MCF 10A (cell line): ENCODE data around the gene ZNF283. TPM values are rescaled to one million over a fixed set of nuclear protein-coding genes. Genes with fewer than 3 reads are reported as not detected.

Experiments used
- BruUV-seq: library from RNA; stranded (reverse); fragments of 400-500 nt; replicated peaks from 2 replicates; lab custom pipeline; 2021; lab: Mats Ljungman, UMichigan
- CTCF ChIA-PET: fragments of 300-600 bp; sonication (Branson Sonifier 250); formaldehyde crosslinking; extraction: SDS; loops from one replicate; lab custom pipeline; 2021; ENCODE audit warnings: antibody characterized with exemption, inconsistent platforms; lab: Yijun Ruan, JAX
- POLR2A ChIA-PET: fragments of 300-600, 350-650 bp; sonication (Branson Sonifier 250); formaldehyde crosslinking; extraction: SDS; loops from one replicate; lab custom pipeline; 2020; ENCODE audit warnings: antibody characterized with exemption, inconsistent platforms; lab: Yijun Ruan, JAX
- DNase-seq: peaks from one replicate; pipeline ENCODE4 v3.0.0-alpha.2; 2018; ENCODE audit not compliant: unreplicated experiment
- H3K27ac Mint-ChIP-seq: one replicate; pipeline ENCODE4 v1.8.0; 2022; ENCODE audit warnings: mild to moderate bottlenecking, low read depth, mixed read lengths; ENCODE audit not compliant: unreplicated experiment
- H3K27me3 Mint-ChIP-seq: one replicate; pipeline ENCODE4 v1.8.0; 2022; ENCODE audit warnings: mixed read lengths; ENCODE audit not compliant: insufficient read depth, unreplicated experiment
- H3K36me3 Mint-ChIP-seq: one replicate; pipeline ENCODE4 v1.8.0; 2022; ENCODE audit warnings: mild to moderate bottlenecking, moderate library complexity, mixed read lengths; ENCODE audit not compliant: insufficient read depth, unreplicated experiment
- H3K4me1 Mint-ChIP-seq: one replicate; pipeline ENCODE4 v1.8.0; 2022; ENCODE audit warnings: mixed read lengths; ENCODE audit not compliant: insufficient read depth, unreplicated experiment
- H3K4me3 Mint-ChIP-seq: one replicate; pipeline ENCODE4 v1.8.0; 2022; ENCODE audit warnings: mild to moderate bottlenecking, moderate library complexity, mixed read lengths; ENCODE audit not compliant: unreplicated experiment
- H3K9me3 Mint-ChIP-seq: one replicate; pipeline ENCODE4 v1.8.0; 2022; ENCODE audit warnings: mixed read lengths; ENCODE audit not compliant: unreplicated experiment
- CTCF ChIP-seq: fragments of 200-600 bp; IDR thresholded peaks from one replicate; pipeline ENCODE4 v1.8.0; 2022; ENCODE audit warnings: antibody characterized with exemption, mild to moderate bottlenecking; ENCODE audit not compliant: unreplicated experiment
- intact Hi-C: fragments of 100-400 bp; cut with micrococcal nuclease; formaldehyde crosslinking; loops from 2 replicates; pipeline ENCODE4 v1.14.1; 2022
- total RNA-seq: library from RNA; stranded (reverse); gene quantifications from 2 replicates; pipeline ENCODE4 v1.2.3, GENCODE V29; 2022

The ZNF283 gene
- total RNA-seq, 1 experiment from 2014 or later, result 15.4 TPM

- Mint-ChIP-seq H3K4me3 (peak overlapping the region; percentile 86), H3K4me1 (peaks cover 77% of the 10 kb centered on the region), H3K27ac (peak overlapping the region; percentile 94), H3K27me3 (no peaks in the 10 kb centered on the region), H3K9me3 (no peaks in the 10 kb centered on the region), H3K36me3 (peaks cover 14% of the 10 kb centered on the region)
- peak; percentile 67 for DNase-seq
- ChIA-PET CTCF (interaction anchor here (0.6 to 5.9 kb wide), 11 partner anchors 12 to 502 kb away, joined by 3 to 71 read pairs (median 4); partner anchors contain the start of gene SMG9), POLR2A (interaction anchor here (0.6 to 11.0 kb wide), 7 partner anchors 21 to 1297 kb away, joined by 3 to 409 read pairs (median 4); partner anchors contain the start of genes IRGQ and SMG9)
- peak; percentile 32 for TF ChIP-seq CTCF
- no TSS peak for BruUV-seq
- intact Hi-C loops, result loop anchor here (1.0 to 5.0 kb wide), 2 partner anchors 26 to 183 kb away; partner anchors contain the start of genes IRGQ, SMG9 and ZNF576
These were observed 47.3 kb upstream of the ZNF283 start for GRCh38 chr19:43779820-43780219.

GRCh38 chr19:43780706-43781525, 46.2 kb upstream of the ZNF283 start, which contains the start of gene KCNN4:
TSS of gene KCNN4 (minus strand) at chr19:43780973. CDS start at chr19:43780861, 112 bp downstream.
- Mint-ChIP-seq H3K27ac (peak within 1 kb of the TSS; percentile 94), H3K27me3 (no peaks in the 10 kb centered on the region), H3K36me3 (peaks cover 10% of the 10 kb centered on the region), H3K9me3 (no peaks in the 10 kb centered on the region), H3K4me1 (peaks cover 88% of the 10 kb centered on the region), H3K4me3 (peak within 1 kb of the TSS; percentile 86)
- TF ChIP-seq CTCF, result no peak
- ChIA-PET POLR2A (interaction anchor here (0.5 to 11.0 kb wide), 9 partner anchors 10 to 1043 kb away, joined by 3 to 409 read pairs (median 4); partner anchors contain the start of genes PLAUR and SMG9), CTCF (interaction anchor here (0.7 to 5.9 kb wide), 9 partner anchors 13 to 226 kb away, joined by 3 to 71 read pairs (median 5); partner anchors contain the start of gene SMG9)
- intact Hi-C loops, result loop anchor here (1.0 to 5.0 kb wide), 2 partner anchors 27 to 184 kb away; partner anchors contain the start of genes IRGQ, SMG9 and ZNF576
- no TSS peak for BruUV-seq
- DNase-seq, result peak; percentile 78

- DNase-seq, result peak; percentile 44
- Mint-ChIP-seq H3K27me3 (no peaks in the 10 kb centered on the region), H3K27ac (peak overlapping the region; percentile 94), H3K4me3 (peak overlapping the region; percentile 86), H3K36me3 (peaks cover 4% of the 10 kb centered on the region), H3K4me1 (peaks cover 85% of the 10 kb centered on the region), H3K9me3 (no peaks in the 10 kb centered on the region)
- intact Hi-C loops, result loop anchor here (5.0 kb wide), 1 partner anchor 184 kb away; the partner anchor contains the start of genes IRGQ and ZNF576
- POLR2A ChIA-PET, result interaction anchor here (2.2 to 11.0 kb wide), 3 partner anchors 23 to 113 kb away, joined by 19 to 409 read pairs (median 24); partner anchors contain the start of genes PLAUR and SMG9
- no TSS peak for BruUV-seq
- TF ChIP-seq CTCF, result no peak
- CTCF ChIA-PET, result interaction anchor here (1.0 to 5.9 kb wide), 4 partner anchors 14 to 37 kb away, joined by 5 to 71 read pairs (median 13); no protein-coding TSS in a partner anchor
These were observed 45.4 kb upstream of the ZNF283 start for GRCh38 chr19:43781630-43782310.
